B cell (primary cell): ENCODE data around the gene MYORG. TPM values are rescaled to one million over a fixed set of nuclear protein-coding genes. Genes with fewer than 3 reads are reported as not detected.

Experiments used
- ATAC-seq: fragments of 200-7000 bp; cut with Tn5 transposase; one replicate; pipeline ENCODE4 v1.10.0; 2021; ENCODE audit warnings: low read depth, mild to moderate bottlenecking, moderate number of reproducible peaks, moderate library complexity
- CTCF ChIA-PET: fragments of 350-600 bp; sonication (Branson Sonifier 250); formaldehyde crosslinking; loops from one replicate; lab custom pipeline; 2021; ENCODE audit warnings: antibody characterized with exemption, inconsistent platforms; lab: Charles Lee
- POLR2A ChIA-PET: fragments of 350-600 bp; sonication (Branson Sonifier 250); formaldehyde crosslinking; loops from one replicate; lab custom pipeline; 2021; ENCODE audit warnings: antibody characterized with exemption; lab: Charles Lee
- DNase-seq: peaks from one replicate; pipeline ENCODE4 v3.0.0; 2013
- H2AFZ ChIP-seq: 2 replicates; pipeline ENCODE4 v1.6.1; 2012; ENCODE audit warnings: mild to moderate bottlenecking, low read depth, low read length; ENCODE audit not compliant: insufficient read depth, poor library complexity, severe bottlenecking
- H3K27ac ChIP-seq, 2 donors: 1 replicate in 1 of 2; 2 replicates in 1 of 2; pipeline ENCODE4 v1.5.1; 2012 to 2013; ENCODE audit warnings: low read length in 2 of 2, mild to moderate bottlenecking in 2 of 2, moderate library complexity in 1 of 2
- H3K27me3 ChIP-seq, 4 experiments: fragments of 200-600 bp in 1 of 4; sonication (generic) in 1 of 4; replicated peaks in 1 of 4; 1 replicate in 2 of 4; 2 replicates in 2 of 4; pipeline versions ENCODE4 v1.6.1 to v1.7.0; 2013 to 2016; ENCODE audit warnings: low read length in 3 of 4, mild to moderate bottlenecking in 2 of 4, mixed read lengths in 1 of 4, moderate library complexity in 1 of 4; ENCODE audit not compliant: insufficient read depth in 4 of 4, control insufficient read depth in 3 of 4; ENCODE audit errors: control extremely low read depth in 1 of 4
- H3K36me3 ChIP-seq, 2 experiments: replicated peaks in 1 of 2; 1 replicate in 1 of 2; 2 replicates in 1 of 2; pipeline versions ENCODE4 v1.6.1 to v1.7.1; 2013; ENCODE audit warnings: low read length in 1 of 2; ENCODE audit not compliant: insufficient read depth in 2 of 2, control insufficient read depth in 1 of 2; ENCODE audit errors: control extremely low read depth in 1 of 2, extremely low read depth in 1 of 2
- H3K4me1 ChIP-seq, 2 donors: fragments of 200-600 bp in 1 of 2; sonication (generic) in 1 of 2; 1 replicate in 1 of 2; 2 replicates in 1 of 2; pipeline versions ENCODE4 v1.5.1 to v1.6.1; 2013 to 2017; ENCODE audit warnings: low read length in 2 of 2; ENCODE audit not compliant: control insufficient read depth in 2 of 2, insufficient read depth in 2 of 2
- H3K4me2 ChIP-seq: replicated peaks from 2 replicates; pipeline ENCODE3; 2012; ENCODE audit warnings: mild to moderate bottlenecking, low read depth, low read length; ENCODE audit not compliant: poor library complexity, severe bottlenecking
- H3K4me3 ChIP-seq, 5 experiments: fragments of 200-600 bp in 1 of 5; sonication (generic) in 1 of 5; 1 replicate in 3 of 5; 2 replicates in 2 of 5; pipeline versions ENCODE4 v1.5.1 to v1.7.0; 2011 to 2016; ENCODE audit warnings: low read length in 4 of 5, mild to moderate bottlenecking in 4 of 5, low read depth in 2 of 5, control low read depth in 1 of 5, moderate library complexity in 1 of 5; ENCODE audit not compliant: insufficient read depth in 1 of 5; ENCODE audit errors: control extremely low read depth in 1 of 5, extremely low read depth in 1 of 5
- H3K79me2 ChIP-seq: fragments of 200-600 bp; sonication (generic); one replicate; pipeline ENCODE4 v1.6.0; 2016; ENCODE audit warnings: low read length; ENCODE audit not compliant: control insufficient read depth, insufficient read depth
- H3K9ac ChIP-seq: fragments of 200-600 bp; sonication (generic); 2 replicates; pipeline ENCODE4 v1.6.1; 2017; ENCODE audit warnings: mild to moderate bottlenecking, low read length, moderate library complexity
- H3K9me3 ChIP-seq, 3 donors: one replicate each; pipeline versions ENCODE4 v1.6.1 to v1.7.1; 2013; ENCODE audit warnings: low read length in 2 of 3; ENCODE audit not compliant: control insufficient read depth in 2 of 3, insufficient read depth in 1 of 3; ENCODE audit errors: control extremely low read depth in 1 of 3
- H4K20me1 ChIP-seq: 2 replicates; pipeline ENCODE4 v1.6.0; 2012; ENCODE audit warnings: mild to moderate bottlenecking, low read length; ENCODE audit not compliant: insufficient read depth, control insufficient read depth, poor library complexity, severe bottlenecking
- H3K27ac Mint-ChIP-seq: one replicate; pipeline ENCODE4 v1.8.0; 2021; ENCODE audit warnings: mixed read lengths
- H3K27me3 Mint-ChIP-seq: one replicate; pipeline ENCODE4 v1.8.0; 2021; ENCODE audit warnings: mixed read lengths
- H3K4me1 Mint-ChIP-seq: one replicate; pipeline ENCODE4 v1.8.0; 2021; ENCODE audit warnings: mixed read lengths
- H3K4me3 Mint-ChIP-seq: one replicate; pipeline ENCODE4 v1.8.0; 2021; ENCODE audit warnings: mixed read lengths
- H3K9me3 Mint-ChIP-seq: one replicate; pipeline ENCODE4 v1.8.0; 2022; ENCODE audit warnings: mixed read lengths; ENCODE audit not compliant: insufficient read depth
- EZH2 ChIP-seq: IDR thresholded peaks from 2 replicates; pipeline ENCODE4 v1.6.1; 2012; ENCODE audit warnings: borderline replicate concordance, low read depth, mild to moderate bottlenecking, moderate library complexity, low read length; ENCODE audit not compliant: insufficient read depth, poor library complexity, severe bottlenecking
- WGBS: methylation state at CpG from one replicate; pipeline ENCODE4 v1.1.5; 2013; ENCODE audit warnings: missing lambda C conversion rate; ENCODE audit not compliant: insufficient coverage; 5-methylcytosine and 5-hydroxymethylcytosine counted together
- intact Hi-C: fragments of 100-400 bp; cut with micrococcal nuclease; formaldehyde crosslinking; loops from one replicate; pipeline ENCODE4 v1.10.0; 2022
- polyA plus RNA-seq: library from polyadenylated mRNA; depleted of rRNA; stranded (reverse); fragments of >200 nt; gene quantifications from 2 replicates; pipeline ENCODE4 v1.2.3, GENCODE V29; 2012
- total RNA-seq, 2 donors: library from RNA; stranded (reverse); fragments of 120-200 nt in 1 of 2; gene quantifications; 1 replicate in 1 of 2; 2 replicates in 1 of 2; pipeline versions ENCODE4 v1.2.3 to v1.2.4, GENCODE V29; 2013 to 2022
- TF ChIP-seq, protein P1 (sequence below): fragments of 200-600 bp; IDR thresholded peaks from one replicate; pipeline ENCODE4 v1.8.0; 2022; ENCODE audit warnings: antibody characterized with exemption, mild to moderate bottlenecking

MYORG gene
- total and polyA plus RNA-seq, 2 donors (not counting 1 experiment from before 2014, with no cell fraction given) = 0.27 to 0.37 TPM

- H3K27me3 Mint-ChIP-seq = no peaks in the 10 kb centered on the region
- Histone ChIP-seq H3K79me2 (no peaks in the 10 kb centered on the region), H2AFZ (peak overlapping the region; percentile 87), H3K27ac (no peak overlapping the region), H3K4me3 (peak overlapping the region; percentile 69 to 85 (median 80)), H3K9me3 (peaks cover 0 to 18% (median 0%) of the 10 kb centered on the region in 3 donors), H3K4me1 (peaks cover 29 to 43% of the 10 kb centered on the region in 2 donors), H4K20me1 (no peaks in the 10 kb centered on the region), H3K9ac (peak overlapping the region; percentile 77), H3K36me3 (no peaks in the 10 kb centered on the region), H3K4me2 (peak overlapping the region; percentile 99), H3K27me3 (peaks cover 0 to 16% (median 4%) of the 10 kb centered on the region in 4 experiments)
- TF ChIP-seq, protein P1, sequence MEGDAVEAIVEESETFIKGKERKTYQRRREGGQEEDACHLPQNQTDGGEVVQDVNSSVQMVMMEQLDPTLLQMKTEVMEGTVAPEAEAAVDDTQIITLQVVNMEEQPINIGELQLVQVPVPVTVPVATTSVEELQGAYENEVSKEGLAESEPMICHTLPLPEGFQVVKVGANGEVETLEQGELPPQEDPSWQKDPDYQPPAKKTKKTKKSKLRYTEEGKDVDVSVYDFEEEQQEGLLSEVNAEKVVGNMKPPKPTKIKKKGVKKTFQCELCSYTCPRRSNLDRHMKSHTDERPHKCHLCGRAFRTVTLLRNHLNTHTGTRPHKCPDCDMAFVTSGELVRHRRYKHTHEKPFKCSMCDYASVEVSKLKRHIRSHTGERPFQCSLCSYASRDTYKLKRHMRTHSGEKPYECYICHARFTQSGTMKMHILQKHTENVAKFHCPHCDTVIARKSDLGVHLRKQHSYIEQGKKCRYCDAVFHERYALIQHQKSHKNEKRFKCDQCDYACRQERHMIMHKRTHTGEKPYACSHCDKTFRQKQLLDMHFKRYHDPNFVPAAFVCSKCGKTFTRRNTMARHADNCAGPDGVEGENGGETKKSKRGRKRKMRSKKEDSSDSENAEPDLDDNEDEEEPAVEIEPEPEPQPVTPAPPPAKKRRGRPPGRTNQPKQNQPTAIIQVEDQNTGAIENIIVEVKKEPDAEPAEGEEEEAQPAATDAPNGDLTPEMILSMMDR = no peak
- TF ChIP-seq EZH2 = no peak
- H3K27ac Mint-ChIP-seq = no peak overlapping the region
- H3K4me1 Mint-ChIP-seq = peaks cover 39% of the 10 kb centered on the region
- ChIA-PET POLR2A (interaction anchor here (1.1 to 1.9 kb wide), 3 partner anchors 46 to 260 kb away, joined by 4 to 5 read pairs (median 4); partner anchors contain the start of gene SIGMAR1), CTCF (interaction anchor here (0.8 to 5.7 kb wide), 11 partner anchors 9 to 738 kb away, joined by 3 to 72 read pairs (median 4); partner anchors contain the start of gene ATOSB)
- ATAC-seq (no peak), DNase-seq (no peak)
- H3K9me3 Mint-ChIP-seq = no peaks in the 10 kb centered on the region
- 2% methylated on average over 18 of the region's 21 CpGs for WGBS
- peak overlapping the region; percentile 98 for H3K4me3 Mint-ChIP-seq
- intact Hi-C loops = loop anchor here (1.0 to 10.0 kb wide), 12 partner anchors 146 to 903 kb away; partner anchors contain the start of genes ATOSB, DCAF12, NOL6 and PIGO
Measured at GRCh38 chr9:34377404-34377746, 677 bp upstream of the MYORG start.

- intact Hi-C loops = loop anchor here (1.0 to 10.0 kb wide), 12 partner anchors 47 to 901 kb away; partner anchors contain the start of genes ATOSB, DCAF12, DNAI1 and FAM219A
- Mint-ChIP-seq H3K4me3 (peak overlapping the region; percentile 98), H3K27me3 (no peaks in the 10 kb centered on the region), H3K27ac (peak overlapping the region; percentile 91), H3K9me3 (no peaks in the 10 kb centered on the region), H3K4me1 (peaks cover 34% of the 10 kb centered on the region)
- POLR2A ChIA-PET = interaction anchor here (0.6 to 1.9 kb wide), 3 partner anchors 44 to 194 kb away, joined by 4 to 5 read pairs (median 4); no protein-coding TSS in a partner anchor
- Histone ChIP-seq H3K79me2 (no peaks in the 10 kb centered on the region), H3K36me3 (no peaks in the 10 kb centered on the region), H3K4me3 (peak overlapping the region; percentile 69 to 85 (median 80)), H3K9me3 (peaks cover 0 to 28% (median 0%) of the 10 kb centered on the region in 3 donors), H3K4me1 (peaks cover 25 to 38% of the 10 kb centered on the region in 2 donors), H4K20me1 (no peaks in the 10 kb centered on the region), H3K9ac (peak overlapping the region; percentile 77), H3K4me2 (peak overlapping the region; percentile 99), H3K27me3 (peaks cover 0 to 9% (median 2%) of the 10 kb centered on the region in 4 experiments), H3K27ac (no peak overlapping the region), H2AFZ (peak overlapping the region; percentile 87)
- peak; percentile 13 for ATAC-seq
- peak; percentile 76 for DNase-seq
- no peak for TF ChIP-seq EZH2
- TF ChIP-seq, protein P1 = peak; percentile 55
- CTCF ChIA-PET = interaction anchor here (1.0 to 5.7 kb wide), 5 partner anchors 28 to 561 kb away, joined by 3 to 72 read pairs (median 5); no protein-coding TSS in a partner anchor
- 5% methylated on average over 20 of the region's 22 CpGs for WGBS
Measured at GRCh38 chr9:34375901-34376595, 650 bp downstream of the MYORG start.
